GM12864 (cell line): ENCODE measurements around the gene SORCS2.

Source experiments
- DNase-seq: peaks from one replicate; pipeline ENCODE4 v3.0.0-alpha.2; 2011; ENCODE audit warnings: low read depth
- H3K4me3 ChIP-seq: 2 replicates; pipeline ENCODE4 v1.5.1; 2011; ENCODE audit warnings: mild to moderate bottlenecking, low read depth, low read length, control low read depth
- TF ChIP-seq, protein P1 (sequence below): IDR thresholded peaks from 2 replicates; pipeline ENCODE4 v1.5.1; 2011; ENCODE audit warnings: low read depth, mild to moderate bottlenecking, moderate library complexity, low read length, control low read depth, inconsistent platforms; ENCODE audit errors: missing control alignments

The SORCS2 gene

DNA sequence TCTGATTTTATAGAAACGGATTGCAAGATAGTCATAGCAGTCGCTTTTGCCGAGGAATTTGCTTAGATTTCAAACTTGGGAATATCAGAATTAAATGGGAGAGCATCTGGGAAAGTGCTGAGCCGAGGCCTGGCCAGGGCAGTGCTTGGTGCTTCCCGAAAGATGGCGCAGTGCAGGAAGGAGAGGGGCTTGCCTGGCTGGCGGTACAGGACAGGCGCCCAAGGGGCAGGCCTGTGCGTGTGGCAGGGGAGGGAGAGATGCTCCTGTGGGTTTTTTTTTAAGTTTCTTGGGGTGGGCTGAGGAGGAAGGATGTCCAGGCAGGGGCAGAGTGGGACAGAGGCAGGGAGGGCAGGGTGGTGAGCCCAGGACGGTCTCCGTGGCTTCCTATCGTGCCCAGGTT lies 506.2 kb downstream of the SORCS2 start:
- no peak for DNase-seq

DNA sequence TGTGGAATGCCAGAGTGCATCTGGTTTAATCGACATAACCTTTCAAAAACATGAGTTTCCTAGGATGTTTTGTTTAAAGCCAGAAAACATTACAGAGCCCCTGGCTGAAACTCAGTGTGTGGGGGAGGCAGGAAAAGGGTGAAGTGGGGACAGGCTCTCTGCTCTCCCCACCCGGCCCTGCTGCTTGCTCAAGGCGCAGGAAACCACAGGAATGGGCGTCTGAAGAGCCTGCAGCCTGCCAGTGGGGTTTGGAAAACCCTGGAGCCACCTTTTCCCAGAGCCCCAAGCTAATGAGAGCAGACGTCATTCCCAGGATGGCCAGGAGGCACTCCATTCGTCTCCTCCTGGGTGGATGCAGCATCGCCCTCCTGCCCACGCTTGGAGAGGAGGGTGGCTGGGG lies 506.7 kb downstream of the SORCS2 start:
- no peak for DNase-seq
- no peak overlapping the region for H3K4me3 ChIP-seq
- TF ChIP-seq, protein P1, sequence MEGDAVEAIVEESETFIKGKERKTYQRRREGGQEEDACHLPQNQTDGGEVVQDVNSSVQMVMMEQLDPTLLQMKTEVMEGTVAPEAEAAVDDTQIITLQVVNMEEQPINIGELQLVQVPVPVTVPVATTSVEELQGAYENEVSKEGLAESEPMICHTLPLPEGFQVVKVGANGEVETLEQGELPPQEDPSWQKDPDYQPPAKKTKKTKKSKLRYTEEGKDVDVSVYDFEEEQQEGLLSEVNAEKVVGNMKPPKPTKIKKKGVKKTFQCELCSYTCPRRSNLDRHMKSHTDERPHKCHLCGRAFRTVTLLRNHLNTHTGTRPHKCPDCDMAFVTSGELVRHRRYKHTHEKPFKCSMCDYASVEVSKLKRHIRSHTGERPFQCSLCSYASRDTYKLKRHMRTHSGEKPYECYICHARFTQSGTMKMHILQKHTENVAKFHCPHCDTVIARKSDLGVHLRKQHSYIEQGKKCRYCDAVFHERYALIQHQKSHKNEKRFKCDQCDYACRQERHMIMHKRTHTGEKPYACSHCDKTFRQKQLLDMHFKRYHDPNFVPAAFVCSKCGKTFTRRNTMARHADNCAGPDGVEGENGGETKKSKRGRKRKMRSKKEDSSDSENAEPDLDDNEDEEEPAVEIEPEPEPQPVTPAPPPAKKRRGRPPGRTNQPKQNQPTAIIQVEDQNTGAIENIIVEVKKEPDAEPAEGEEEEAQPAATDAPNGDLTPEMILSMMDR: no peak

More for the DNA sequence above, 506.2 kb downstream of the SORCS2 start:
- TF ChIP-seq, protein P1: no peak
- no peak overlapping the region for H3K4me3 ChIP-seq

DNA sequence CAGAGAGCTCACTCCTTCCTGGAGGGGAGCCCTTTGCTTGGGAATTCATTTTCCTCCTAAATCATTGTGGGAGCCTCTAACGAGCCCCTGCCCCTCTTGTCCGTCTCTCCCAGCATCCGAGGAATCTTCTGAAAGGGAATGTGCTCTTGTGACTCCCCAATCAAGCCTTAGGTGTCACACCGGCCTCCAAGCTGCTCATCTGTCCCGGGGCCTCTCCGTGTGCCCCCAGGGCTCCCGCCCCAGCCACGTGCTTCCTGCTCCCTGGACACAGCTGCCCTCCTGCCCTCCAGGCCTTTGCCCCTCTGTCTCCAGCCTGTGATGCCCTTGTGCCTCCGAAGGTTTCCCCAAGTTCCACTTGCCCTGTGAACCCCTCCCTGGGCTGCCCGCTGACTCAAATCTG lies 507.5 kb downstream of the SORCS2 start:
- no peak overlapping the region for H3K4me3 ChIP-seq
- DNase-seq: no peak
- TF ChIP-seq, protein P1: no peak

DNA sequence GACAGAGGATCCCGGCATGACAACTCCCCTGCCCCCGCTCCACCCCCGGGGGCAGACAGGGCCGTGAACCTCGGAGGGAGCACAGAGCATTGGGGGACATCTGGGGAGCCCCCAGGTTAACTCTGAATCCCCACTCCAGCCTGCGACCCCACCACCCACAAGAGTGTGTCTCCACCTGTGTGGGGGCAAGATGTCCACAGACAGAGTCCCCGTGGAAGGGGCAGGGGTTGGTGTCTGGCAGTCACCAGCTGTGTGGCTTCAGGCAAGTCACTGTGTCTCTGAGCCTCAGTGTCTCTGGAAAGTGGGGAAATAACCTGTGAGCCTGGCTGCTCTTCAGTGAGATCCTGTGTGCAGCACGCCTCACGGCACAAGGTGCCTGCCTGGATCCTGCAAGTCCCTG lies 508.3 kb downstream of the SORCS2 start:
- TF ChIP-seq, protein P1: no peak
- no peak for DNase-seq
- H3K4me3 ChIP-seq: no peak overlapping the region

DNA sequence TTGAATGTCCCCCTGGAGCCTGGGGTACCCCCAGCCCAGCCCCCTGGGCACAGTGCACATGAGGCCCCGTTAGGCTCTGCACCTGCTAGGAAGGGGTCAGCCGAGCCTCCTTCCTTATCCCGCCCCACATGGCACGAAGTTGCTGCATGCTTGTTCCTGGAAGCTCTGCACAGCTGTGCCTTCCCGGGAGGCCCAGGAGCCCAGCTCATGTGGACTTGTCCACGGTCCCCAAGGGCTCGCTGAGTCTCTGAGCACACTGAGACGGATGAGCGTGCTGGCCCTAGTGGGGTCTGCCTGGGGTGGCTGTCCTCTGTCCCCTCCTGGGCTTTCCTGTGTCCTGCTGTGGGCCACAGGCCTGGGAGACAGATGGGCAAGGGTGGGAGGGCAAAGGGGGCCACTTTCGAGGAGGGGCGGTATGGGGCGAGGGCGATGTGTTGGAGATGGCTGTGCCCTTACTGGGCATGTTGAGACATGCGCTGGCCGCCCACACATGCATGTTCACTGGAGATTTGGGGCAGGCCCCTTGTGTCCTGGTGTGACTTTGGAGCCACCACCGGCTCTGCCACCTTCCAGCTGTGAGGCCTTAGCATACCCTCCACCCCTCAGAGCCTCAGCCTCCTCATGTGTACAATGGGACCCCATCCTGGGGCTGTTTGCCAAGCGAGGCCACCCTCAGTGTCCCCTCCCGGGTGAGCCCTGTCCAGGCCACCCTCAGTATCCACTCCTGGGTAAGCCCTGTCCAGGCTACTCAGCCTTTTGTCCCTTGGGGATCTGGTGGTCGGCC lies 509.7 kb downstream of the SORCS2 start:
- TF ChIP-seq, protein P1: no peak
- no peak overlapping the region for H3K4me3 ChIP-seq
- DNase-seq: no peak

DNA sequence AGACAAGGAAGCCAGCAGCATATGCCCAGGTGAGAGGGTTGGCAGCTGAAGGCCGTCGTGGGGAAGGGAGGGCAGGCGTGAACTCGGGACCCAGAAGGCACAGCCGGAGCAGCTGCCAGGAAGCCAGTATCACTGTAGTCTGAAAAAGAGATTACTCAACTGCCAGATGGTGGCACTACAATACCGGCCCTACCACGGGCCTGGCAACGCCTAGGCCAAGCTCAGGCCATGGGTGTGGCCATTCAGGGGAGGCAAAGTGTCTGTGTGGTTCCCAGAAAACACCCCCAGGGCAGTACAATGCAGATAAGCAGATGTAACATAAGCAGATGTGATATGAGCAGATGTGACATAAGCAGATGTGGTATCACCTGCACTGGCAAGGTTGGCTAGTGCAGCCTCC lies 511.4 kb downstream of the SORCS2 start:
- DNase-seq: no peak
- TF ChIP-seq, protein P1: peak; percentile 5

DNA sequence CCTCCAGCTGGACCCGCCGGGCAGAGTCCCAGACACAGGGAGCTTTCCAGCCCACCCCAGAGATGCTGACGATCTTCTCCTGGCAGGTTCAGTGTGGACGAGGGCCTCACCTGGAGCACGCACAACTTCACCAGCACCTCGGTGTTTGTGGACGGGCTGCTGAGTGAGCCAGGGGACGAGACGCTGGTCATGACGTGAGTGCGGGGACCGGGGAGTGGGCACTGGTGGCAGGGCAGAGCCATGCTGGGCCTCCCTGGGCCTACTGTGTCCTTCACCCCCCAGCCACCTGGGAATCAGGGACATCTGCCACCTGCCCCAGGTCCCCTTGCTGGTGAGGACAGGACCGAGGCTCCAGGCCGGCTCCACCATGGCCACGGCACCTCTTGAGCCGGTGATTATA lies 511.8 kb downstream of the SORCS2 start:
- H3K4me3 ChIP-seq: no peak overlapping the region
- TF ChIP-seq, protein P1: no peak
- DNase-seq: no peak

More for the DNA sequence above, 511.4 kb downstream of the SORCS2 start:
- H3K4me3 ChIP-seq: no peak overlapping the region
